GM12878 (cell line): ENCODE data around the gene MAST4.

Experiments used
- CBFB ChIP-seq: IDR thresholded peaks from 2 replicates; pipeline ENCODE4 v1.6.1; 2016; ENCODE audit warnings: antibody characterized with exemption, low read depth
- RAD21 ChIP-seq: IDR thresholded peaks from 2 replicates; pipeline ENCODE4 v1.6.1; 2011; ENCODE audit warnings: mild to moderate bottlenecking, low read depth, low read length, moderate library complexity; ENCODE audit not compliant: insufficient read depth
- TF ChIP-seq, protein P1 (sequence below), 3 experiments: IDR thresholded peaks in 2 of 3; conservative IDR thresholded peaks in 1 of 3; 2 replicates each; pipeline ENCODE4 v1.5.1; 2011; ENCODE audit warnings: low read depth in 3 of 3, low read length in 3 of 3, mild to moderate bottlenecking in 3 of 3, control low read depth in 2 of 3, moderate library complexity in 2 of 3, inconsistent platforms in 1 of 3, mixed read lengths in 1 of 3; ENCODE audit not compliant: control insufficient read depth in 2 of 3, insufficient read depth in 1 of 3; ENCODE audit errors: extremely low read depth in 1 of 3
- TF ChIP-seq, protein P2 (sequence below): fragments of 450-650 bp; IDR thresholded peaks from 2 replicates; pipeline ENCODE4 v1.6.1; 2017; ENCODE audit warnings: mild to moderate bottlenecking
- TF ChIP-seq, protein P3 (sequence below): IDR thresholded peaks from 2 replicates; pipeline ENCODE4 v1.6.1; 2012; ENCODE audit warnings: low read depth, low read length, improper control_type of control experiment

DNA sequence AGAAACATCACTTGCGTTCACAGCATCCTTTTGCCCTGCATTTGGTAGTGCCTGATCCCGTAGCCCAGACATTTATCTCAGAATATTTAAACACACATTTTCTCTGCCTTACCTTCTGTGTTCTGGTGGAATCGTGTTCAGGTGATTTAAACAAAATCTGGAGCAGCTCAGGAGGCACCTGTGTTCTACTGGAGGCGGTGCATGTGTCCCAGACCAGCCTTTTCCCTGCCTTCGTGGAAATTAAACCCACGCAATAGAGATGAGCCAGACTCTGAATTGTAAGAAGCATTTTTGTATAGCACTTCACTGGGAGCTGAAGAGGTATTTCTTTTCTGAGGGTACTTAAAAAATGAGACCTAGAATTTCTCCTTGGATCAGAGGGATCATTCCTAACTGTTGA is 212.5 kb downstream of the MAST4 start:
- no peak for TF ChIP-seq RAD21
- TF ChIP-seq, protein P1, sequence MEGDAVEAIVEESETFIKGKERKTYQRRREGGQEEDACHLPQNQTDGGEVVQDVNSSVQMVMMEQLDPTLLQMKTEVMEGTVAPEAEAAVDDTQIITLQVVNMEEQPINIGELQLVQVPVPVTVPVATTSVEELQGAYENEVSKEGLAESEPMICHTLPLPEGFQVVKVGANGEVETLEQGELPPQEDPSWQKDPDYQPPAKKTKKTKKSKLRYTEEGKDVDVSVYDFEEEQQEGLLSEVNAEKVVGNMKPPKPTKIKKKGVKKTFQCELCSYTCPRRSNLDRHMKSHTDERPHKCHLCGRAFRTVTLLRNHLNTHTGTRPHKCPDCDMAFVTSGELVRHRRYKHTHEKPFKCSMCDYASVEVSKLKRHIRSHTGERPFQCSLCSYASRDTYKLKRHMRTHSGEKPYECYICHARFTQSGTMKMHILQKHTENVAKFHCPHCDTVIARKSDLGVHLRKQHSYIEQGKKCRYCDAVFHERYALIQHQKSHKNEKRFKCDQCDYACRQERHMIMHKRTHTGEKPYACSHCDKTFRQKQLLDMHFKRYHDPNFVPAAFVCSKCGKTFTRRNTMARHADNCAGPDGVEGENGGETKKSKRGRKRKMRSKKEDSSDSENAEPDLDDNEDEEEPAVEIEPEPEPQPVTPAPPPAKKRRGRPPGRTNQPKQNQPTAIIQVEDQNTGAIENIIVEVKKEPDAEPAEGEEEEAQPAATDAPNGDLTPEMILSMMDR (IDR thresholded peaks at IDR 0.05 in 2 of 3, conservative IDR thresholded peaks at IDR 0.05 in 1 of 3; ENCODE audit: control insufficient read depth in 2 of 3, extremely low read depth in 1 of 3, insufficient read depth in 1 of 3, low read depth in 3 of 3, low read length in 3 of 3): no peak
- TF ChIP-seq CBFB: no peak
- TF ChIP-seq, protein P2, sequence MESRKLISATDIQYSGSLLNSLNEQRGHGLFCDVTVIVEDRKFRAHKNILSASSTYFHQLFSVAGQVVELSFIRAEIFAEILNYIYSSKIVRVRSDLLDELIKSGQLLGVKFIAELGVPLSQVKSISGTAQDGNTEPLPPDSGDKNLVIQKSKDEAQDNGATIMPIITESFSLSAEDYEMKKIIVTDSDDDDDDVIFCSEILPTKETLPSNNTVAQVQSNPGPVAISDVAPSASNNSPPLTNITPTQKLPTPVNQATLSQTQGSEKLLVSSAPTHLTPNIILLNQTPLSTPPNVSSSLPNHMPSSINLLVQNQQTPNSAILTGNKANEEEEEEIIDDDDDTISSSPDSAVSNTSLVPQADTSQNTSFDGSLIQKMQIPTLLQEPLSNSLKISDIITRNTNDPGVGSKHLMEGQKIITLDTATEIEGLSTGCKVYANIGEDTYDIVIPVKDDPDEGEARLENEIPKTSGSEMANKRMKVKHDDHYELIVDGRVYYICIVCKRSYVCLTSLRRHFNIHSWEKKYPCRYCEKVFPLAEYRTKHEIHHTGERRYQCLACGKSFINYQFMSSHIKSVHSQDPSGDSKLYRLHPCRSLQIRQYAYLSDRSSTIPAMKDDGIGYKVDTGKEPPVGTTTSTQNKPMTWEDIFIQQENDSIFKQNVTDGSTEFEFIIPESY: no peak
- TF ChIP-seq, protein P3, sequence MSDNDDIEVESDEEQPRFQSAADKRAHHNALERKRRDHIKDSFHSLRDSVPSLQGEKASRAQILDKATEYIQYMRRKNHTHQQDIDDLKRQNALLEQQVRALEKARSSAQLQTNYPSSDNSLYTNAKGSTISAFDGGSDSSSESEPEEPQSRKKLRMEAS: no peak
